Mucosa of descending colon (tissue), 3 donors: Measurements from ENCODE around the gene PPIL4. TPM values are rescaled to one million over a fixed set of nuclear protein-coding genes. Genes with fewer than 3 reads are reported as not detected.
A peak's percentile ranks its signal among the peaks of the same experiment; 100 is the strongest.

Source experiments
- ATAC-seq: fragments of 200-7000 bp; cut with Tn5 transposase; one replicate; pipeline ENCODE4 v1.9.1; 2020; ENCODE audit warnings: mild to moderate bottlenecking, moderate library complexity
- DNase-seq, 3 donors: peaks; one replicate each; pipeline ENCODE4 v3.0.0-alpha.2; 2020
- H3K36me3 ChIP-seq: fragments of 200-600 bp; one replicate; pipeline ENCODE4 v1.8.0; 2021; ENCODE audit warnings: low read depth, mild to moderate bottlenecking
- H3K4me1 ChIP-seq: fragments of 200-600 bp; one replicate; pipeline ENCODE4 v1.8.0; 2021; ENCODE audit warnings: low read depth, mild to moderate bottlenecking
- H3K4me3 ChIP-seq: fragments of 200-600 bp; one replicate; pipeline ENCODE4 v1.8.0; 2021; ENCODE audit warnings: mild to moderate bottlenecking
- H3K9me3 ChIP-seq: fragments of 200-600 bp; one replicate; pipeline ENCODE4 v1.8.0; 2021; ENCODE audit warnings: mild to moderate bottlenecking
- CTCF ChIP-seq: fragments of 200-600 bp; IDR thresholded peaks from one replicate; pipeline ENCODE4 v1.8.0; 2022; ENCODE audit warnings: antibody characterized with exemption, mild to moderate bottlenecking
- intact Hi-C, 2 donors: fragments of 100-400 bp; cut with DNase I in 1 of 2; cut with micrococcal nuclease in 1 of 2; formaldehyde crosslinking; loops; one replicate each; pipeline versions ENCODE4 v1.11.0 to v1.11.1; 2022; cut with DNase I, micrococcal nuclease
- total RNA-seq, 3 donors: library from RNA; stranded (reverse); fragmentation: NEBNext Ultra II Directional in 2 of 3; extraction: Animal tissue kit (Norgen Biotek cat#: 25700) in 2 of 3; gene quantifications; one replicate each; pipeline versions ENCODE4 v1.2.1 to v1.2.4, GENCODE V29; 2021 to 2023
- donor health status: DM: no; HTN: no; CAD: no; lungs with moderate emphysema.
- donor health status: DM: no; HTN: no; CAD: no.
- donor health status: DM: no; HTN: yes; CAD: no.

PPIL4 gene
- total RNA-seq, 3 donors from 2014 or later: 16.4 to 25.6 (median 21.5) TPM

GRCh38 chr6:149534742-149535141 lies 11.1 kb downstream of the PPIL4 start:
- Histone ChIP-seq H3K4me3 (no peak overlapping the region), H3K9me3 (no peaks in the 10 kb centered on the region), H3K4me1 (no peaks in the 10 kb centered on the region), H3K36me3 (no peaks in the 10 kb centered on the region)
- no peak for ATAC-seq
- no peak for TF ChIP-seq CTCF
- intact Hi-C loops: no loop called here
- DNase-seq: no peak

GRCh38 chr6:149529650-149530049 lies 16.2 kb downstream of the PPIL4 start:
- intact Hi-C loops: no loop called here
- no peak for TF ChIP-seq CTCF
- Histone ChIP-seq H3K36me3 (no peaks in the 10 kb centered on the region), H3K4me3 (no peak overlapping the region), H3K4me1 (no peaks in the 10 kb centered on the region), H3K9me3 (no peaks in the 10 kb centered on the region)
- no peak for ATAC-seq
- no peak for DNase-seq

GRCh38 chr6:149515494-149515893 lies 30.3 kb downstream of the PPIL4 start:
- intact Hi-C loops: no loop called here
- Histone ChIP-seq H3K9me3 (no peaks in the 10 kb centered on the region), H3K36me3 (no peaks in the 10 kb centered on the region), H3K4me3 (no peak overlapping the region), H3K4me1 (no peaks in the 10 kb centered on the region)
- ATAC-seq (no peak), DNase-seq (no peak)
- no peak for TF ChIP-seq CTCF

- intact Hi-C loops: no loop called here
- TF ChIP-seq CTCF: no peak
- ATAC-seq: peak; percentile 15
- Histone ChIP-seq H3K36me3 (no peaks in the 10 kb centered on the region), H3K4me1 (no peaks in the 10 kb centered on the region), H3K9me3 (no peaks in the 10 kb centered on the region), H3K4me3 (no peak overlapping the region)
- DNase-seq: no peak
Observed at GRCh38 chr6:149513915-149514314, 31.9 kb downstream of the PPIL4 start.

- H3K4me1 ChIP-seq: no peaks in the 10 kb centered on the region
- no peaks in the 10 kb centered on the region for H3K9me3 ChIP-seq
- no peak overlapping the region for H3K4me3 ChIP-seq
- no peak for ATAC-seq
- H3K36me3 ChIP-seq: no peaks in the 10 kb centered on the region
- intact Hi-C loops: no loop called here
- no peak for DNase-seq
- no peak for TF ChIP-seq CTCF
Observed at GRCh38 chr6:149510793-149511512, 34.9 kb downstream of the PPIL4 start.

- Histone ChIP-seq H3K4me1 (no peaks in the 10 kb centered on the region), H3K36me3 (no peaks in the 10 kb centered on the region), H3K4me3 (no peak overlapping the region), H3K9me3 (no peaks in the 10 kb centered on the region)
- TF ChIP-seq CTCF: no peak
- intact Hi-C loops: no loop called here
- ATAC-seq (no peak), DNase-seq (no peak)
Observed at GRCh38 chr6:149508485-149508884, 37.4 kb downstream of the PPIL4 start.
